HUDEP-2 (cell line): Measurements from ENCODE around the gene PTGES3.
"Not testable (repeated sequence)": the region's sequence is repeated elsewhere in the genome, so short reads cannot be mapped to it uniquely, and the experiment has no call there.

Experiments used
- DNase-seq, 76 experiments: peaks; one replicate each; lab custom pipeline; 2025; ENCODE audit not compliant: unreplicated experiment in 76 of 76; lab: John Stamatoyannopoulos, UW

Gene PTGES3

GRCh38 chr12:56713345-56713744, 25.3 kb upstream of the PTGES3 start:
- no peak for DNase-seq

- DNase-seq = no peak
Observed at GRCh38 chr12:56709759-56710376, 21.8 kb upstream of the PTGES3 start.

- DNase-seq = not testable (repeated sequence)
Observed at GRCh38 chr12:56704522-56704921, 16.4 kb upstream of the PTGES3 start.

DNA sequence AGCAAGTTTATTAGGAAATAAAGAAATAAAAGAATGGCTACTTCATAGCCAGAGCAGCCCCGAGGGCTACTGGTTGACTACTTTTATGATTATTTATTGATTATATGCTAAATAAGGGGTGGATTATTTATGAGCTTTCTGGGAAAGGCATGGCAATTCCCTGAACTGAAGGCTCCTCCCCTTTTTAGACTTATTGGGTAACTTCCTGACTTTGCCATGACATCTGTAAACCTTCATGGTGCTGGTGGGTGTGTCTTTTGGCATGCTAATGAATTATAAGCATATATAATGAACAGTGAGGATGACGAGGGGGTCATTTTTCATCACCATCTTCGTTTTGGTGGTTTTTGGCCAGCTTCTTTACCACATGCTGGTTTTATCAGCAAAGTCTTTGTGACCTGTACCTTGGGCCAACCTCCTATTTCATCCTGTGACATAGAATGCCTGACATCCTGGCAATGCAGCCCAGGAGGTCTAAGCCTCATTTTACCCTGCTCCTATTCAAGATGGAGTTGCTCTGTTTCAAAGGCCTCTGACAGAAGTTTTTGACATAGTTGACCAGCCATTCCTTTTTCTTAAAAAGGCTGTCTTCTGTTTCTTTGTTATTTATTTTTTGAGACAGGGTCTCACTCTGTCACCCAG, 11.1 kb upstream of the PTGES3 start:
- DNase-seq = no peak

DNA sequence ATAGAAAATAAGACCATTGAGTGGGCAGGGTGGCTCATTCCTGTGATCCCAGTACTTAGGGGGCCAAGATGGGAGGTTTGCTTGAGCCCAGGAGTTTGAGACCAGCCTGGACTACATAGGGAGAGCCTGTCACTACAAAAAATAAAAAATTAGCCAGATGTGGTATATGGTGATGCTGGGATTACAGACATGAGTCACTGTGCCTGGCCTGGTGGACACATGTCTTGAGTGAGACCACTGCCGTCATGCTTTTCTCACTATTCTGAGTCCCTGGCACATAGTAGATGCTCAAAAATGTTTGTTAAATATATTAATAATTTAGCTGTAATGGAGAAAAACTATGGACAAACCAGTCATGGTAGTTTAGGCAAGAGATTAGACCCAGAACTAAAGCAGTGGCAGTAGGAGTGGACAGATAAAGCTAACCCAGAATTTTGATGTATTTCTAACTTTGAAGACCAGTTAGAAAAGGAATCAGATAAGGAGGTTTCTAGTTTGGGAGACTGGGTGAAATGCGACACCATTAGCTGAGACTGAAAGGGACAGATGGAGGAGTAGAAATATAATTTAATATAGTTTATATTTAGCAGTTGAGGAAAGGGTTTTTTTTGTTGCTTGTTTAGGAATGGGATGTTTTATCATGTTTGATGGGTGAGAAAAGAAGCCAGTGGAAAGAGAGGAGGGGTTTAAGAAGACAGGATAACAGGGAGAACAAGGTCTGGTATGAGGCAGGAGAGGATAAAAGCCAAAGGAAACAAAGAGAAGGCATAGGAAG, 7.4 kb upstream of the PTGES3 start:
- no peak for DNase-seq

DNA sequence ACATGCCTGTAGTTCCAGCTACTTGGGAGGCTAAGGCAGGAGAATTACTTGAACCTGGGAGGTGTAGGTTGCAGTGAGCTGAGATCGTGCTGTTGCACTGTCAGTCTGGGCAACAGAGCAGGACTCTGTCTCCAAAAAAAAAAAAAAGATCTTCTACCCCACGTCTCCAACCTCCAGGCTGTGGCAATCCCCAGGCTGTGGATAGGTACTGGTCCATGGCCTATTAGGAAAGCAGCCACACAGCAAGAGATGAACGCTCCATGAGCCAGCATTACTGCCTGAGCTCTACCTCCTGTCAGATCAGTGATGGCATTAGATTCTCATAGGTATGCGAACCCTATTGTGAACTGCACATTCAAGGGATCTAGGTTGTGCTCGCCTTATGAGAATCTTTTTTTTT, 6.1 kb upstream of the PTGES3 start:
- no peak for DNase-seq

DNA sequence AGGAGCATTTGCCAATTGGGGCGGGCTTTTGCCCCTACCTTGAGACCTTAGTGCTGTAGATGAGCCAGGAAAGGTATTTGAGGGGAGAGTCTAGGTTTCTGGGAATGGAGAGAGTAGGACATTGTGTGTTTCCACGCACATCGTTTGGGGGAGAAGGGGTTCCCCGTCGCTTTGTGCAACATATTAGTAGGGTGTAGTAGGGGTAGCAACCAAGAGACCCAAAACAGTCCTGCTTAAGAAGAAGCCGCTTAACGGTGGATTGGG, 694 bp upstream of the PTGES3 start:
- DNase-seq = peak in 1 of 76 experiments; percentile 54

- peak in 23 of 76 experiments; percentile 5 to 57 (median 23) for DNase-seq
Observed at GRCh38 chr12:56687223-56688128, 608 bp downstream of the PTGES3 start.

DNA sequence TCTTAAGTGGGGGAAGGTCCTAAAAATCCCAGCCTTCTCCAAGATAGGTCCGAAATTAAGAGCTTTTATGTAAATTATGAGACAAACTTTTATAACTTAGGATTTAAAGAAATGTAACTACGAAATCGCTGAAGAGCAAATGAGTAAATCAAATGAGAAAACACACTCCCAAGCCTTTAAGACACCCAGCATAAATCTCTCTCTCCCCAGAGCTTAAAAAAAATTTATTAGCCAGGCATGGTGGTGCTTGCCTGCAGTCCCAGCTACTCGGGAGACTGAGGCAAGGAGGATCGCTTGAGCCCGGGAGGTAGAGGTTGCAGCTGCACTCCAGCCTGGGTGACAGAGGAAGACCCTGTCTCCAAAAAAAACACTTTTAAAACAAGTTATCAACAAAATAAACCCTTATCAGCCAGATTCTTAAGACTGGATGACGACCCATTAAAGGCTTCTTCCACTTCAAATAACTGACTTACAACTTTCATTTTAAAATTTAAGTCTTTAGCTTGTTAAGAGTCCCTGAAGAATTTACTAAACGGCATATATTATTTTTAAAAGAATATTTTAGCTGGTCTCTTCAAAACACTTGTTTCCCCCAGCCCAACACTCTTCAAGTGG, 3.2 kb downstream of the PTGES3 start:
- DNase-seq = peak in 2 of 76 experiments; percentile 4

GRCh38 chr12:56682323-56682722, 5.8 kb downstream of the PTGES3 start:
- no peak for DNase-seq

GRCh38 chr12:56679883-56680575, 8.1 kb downstream of the PTGES3 start:
- DNase-seq = no peak

- DNase-seq = no peak
Observed at GRCh38 chr12:56678852-56679251, 9.2 kb downstream of the PTGES3 start.

GRCh38 chr12:56677680-56678079, 10.4 kb downstream of the PTGES3 start:
- DNase-seq = no peak

- DNase-seq = no peak
Observed at GRCh38 chr12:56676851-56677580, 11.1 kb downstream of the PTGES3 start.

DNA sequence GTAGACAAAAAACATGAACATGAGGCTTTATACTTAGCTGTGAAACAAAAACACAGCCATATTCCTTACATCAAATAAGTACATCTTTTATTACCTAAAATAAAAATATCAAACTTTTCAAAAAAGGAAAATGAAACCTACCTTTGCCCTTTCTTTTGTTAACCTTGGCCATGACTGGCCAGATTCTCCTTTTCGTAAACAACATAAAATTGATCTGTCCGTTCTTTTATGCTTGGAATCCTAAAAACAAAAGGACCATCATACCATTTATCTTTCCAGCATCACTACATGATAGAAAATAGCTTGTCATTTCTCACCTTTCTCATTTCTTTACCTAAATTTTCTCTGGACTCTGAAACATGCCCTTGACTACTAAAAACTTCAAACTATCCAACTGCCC, 16.5 kb downstream of the PTGES3 start:
- DNase-seq = no peak

DNA sequence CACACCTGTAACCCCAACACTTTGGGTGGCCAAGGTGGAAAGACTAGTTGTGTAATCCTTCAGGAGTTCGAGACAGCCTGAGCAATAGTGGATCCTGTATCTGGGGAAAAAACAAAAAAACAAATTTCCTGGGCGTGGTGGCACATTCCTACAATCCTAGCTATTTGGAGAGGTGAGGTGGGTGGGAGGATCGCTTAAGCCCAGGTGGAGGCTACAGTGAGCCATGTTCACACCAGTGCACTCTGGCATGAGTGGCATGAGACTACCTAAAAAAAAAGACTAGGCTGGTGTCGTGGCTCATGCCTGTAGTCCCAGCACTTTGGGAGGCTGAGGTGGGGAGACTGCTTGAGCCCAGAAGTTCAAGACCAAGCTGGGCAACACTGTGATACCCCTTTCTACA, 17.2 kb downstream of the PTGES3 start:
- no peak for DNase-seq

DNA sequence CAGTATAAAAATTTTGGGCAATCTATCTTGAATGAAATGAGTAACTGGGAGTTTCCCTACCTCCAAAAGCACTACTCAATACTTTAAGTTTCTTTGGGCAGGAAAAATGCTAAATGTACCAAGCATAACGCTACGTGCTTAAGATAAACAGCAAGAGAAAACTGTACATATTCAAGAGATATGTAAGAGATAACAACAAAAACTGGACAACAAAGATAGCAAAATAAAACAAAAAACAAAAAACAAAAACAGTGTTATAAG, 20.0 kb downstream of the PTGES3 start:
- no peak for DNase-seq

DNA sequence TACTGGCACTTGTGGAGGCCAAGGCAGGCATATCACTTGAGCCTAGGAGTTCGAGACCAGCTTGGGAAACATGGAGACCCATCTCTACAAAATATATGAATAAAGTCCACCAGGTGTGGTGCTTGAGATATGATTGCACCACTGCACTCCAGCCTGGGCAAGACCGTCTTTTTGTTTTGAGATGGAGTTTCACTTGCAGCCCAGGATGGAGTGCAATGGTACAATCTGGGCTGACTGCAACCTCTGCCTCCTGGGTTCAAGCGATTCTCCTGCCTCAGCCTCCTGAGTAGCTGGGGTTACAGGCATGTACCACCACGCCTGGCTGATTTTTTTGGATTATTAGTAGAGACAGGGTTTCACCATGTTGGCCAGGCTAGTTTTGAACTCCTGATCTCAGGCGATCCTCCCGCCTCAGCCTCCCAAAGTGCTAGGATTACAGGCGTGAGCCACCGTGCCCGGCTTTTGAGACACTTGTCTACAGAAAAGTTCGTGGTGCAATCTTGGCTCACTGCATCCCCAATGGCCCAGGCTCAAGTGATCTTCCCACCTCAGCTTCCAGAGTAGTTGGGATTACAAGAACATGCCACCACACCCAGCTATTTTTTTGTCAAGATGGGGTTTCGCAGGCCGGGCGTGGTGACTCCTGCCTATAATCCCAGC, 26.0 kb downstream of the PTGES3 start:
- DNase-seq = no peak

DNA sequence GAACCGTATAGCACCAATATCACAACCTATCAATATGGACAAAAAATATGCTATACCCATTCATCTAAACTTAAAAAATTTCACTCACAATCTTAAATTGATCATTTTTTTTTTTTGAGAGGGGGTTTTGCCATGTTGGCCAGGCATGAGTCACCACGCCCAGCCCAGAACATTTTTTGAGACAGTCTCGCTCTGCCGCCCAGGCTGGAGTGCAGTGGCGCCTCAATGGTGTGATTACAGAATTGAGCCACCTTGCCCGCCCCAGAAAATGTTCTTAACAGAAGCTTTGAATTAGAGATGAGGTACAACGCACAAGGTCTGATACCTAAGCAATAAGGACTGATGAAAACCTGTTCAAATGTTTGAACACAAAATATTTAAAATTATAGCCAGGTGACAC, 26.5 kb downstream of the PTGES3 start:
- peak in 1 of 76 experiments; percentile 28 for DNase-seq
